Measurements from ENCODE around the gene VPS13D.
"Not testable (repeated sequence)": the region's sequence is repeated elsewhere in the genome, so short reads cannot be mapped to it uniquely, and the experiment has no call there.

VPS13D gene

GRCh38 chr1:12359359-12360133 is 129.7 kb downstream of the VPS13D start:
- no peak for DNase-seq (ENCODE audit: low read depth in 2 of 2)

GRCh38 chr1:12368646-12369045 is 138.8 kb downstream of the VPS13D start:
- no peak for DNase-seq (ENCODE audit: low read depth in 2 of 2)

GRCh38 chr1:12369258-12369657 is 139.4 kb downstream of the VPS13D start:
- no peak for DNase-seq (ENCODE audit: low read depth in 2 of 2)

- no peak for DNase-seq (ENCODE audit: low read depth in 2 of 2)
Measured at GRCh38 chr1:12370333-12370975, 140.6 kb downstream of the VPS13D start.

GRCh38 chr1:12371053-12371452 is 141.2 kb downstream of the VPS13D start:
- no peak for DNase-seq (ENCODE audit: low read depth in 2 of 2)

GRCh38 chr1:12372180-12372579 is 142.3 kb downstream of the VPS13D start:
- DNase-seq (ENCODE audit: low read depth in 2 of 2): no peak

- no peak for DNase-seq (ENCODE audit: low read depth in 2 of 2)
Measured at GRCh38 chr1:12372761-12373160, 142.9 kb downstream of the VPS13D start.

GRCh38 chr1:12375133-12375829 is 145.5 kb downstream of the VPS13D start:
- DNase-seq (ENCODE audit: low read depth in 2 of 2): no peak

- no peak for DNase-seq (ENCODE audit: low read depth in 2 of 2)
Measured at GRCh38 chr1:12376236-12377045, 146.6 kb downstream of the VPS13D start.

- no peak for DNase-seq (ENCODE audit: low read depth in 2 of 2)
Measured at GRCh38 chr1:12380326-12381249, 150.8 kb downstream of the VPS13D start.

- no peak for DNase-seq (ENCODE audit: low read depth in 2 of 2)
Measured at GRCh38 chr1:12383001-12383400, 153.2 kb downstream of the VPS13D start.

- DNase-seq (ENCODE audit: low read depth in 2 of 2): no peak
Measured at GRCh38 chr1:12383786-12384185, 154.0 kb downstream of the VPS13D start.

- DNase-seq (ENCODE audit: low read depth in 2 of 2): no peak
Measured at GRCh38 chr1:12384836-12385456, 155.1 kb downstream of the VPS13D start.

GRCh38 chr1:12386130-12386529 is 156.3 kb downstream of the VPS13D start:
- DNase-seq (ENCODE audit: low read depth in 2 of 2): no peak

GRCh38 chr1:12387641-12388040 is 157.8 kb downstream of the VPS13D start:
- no peak for DNase-seq (ENCODE audit: low read depth in 2 of 2)

GRCh38 chr1:12390296-12390695 is 160.5 kb downstream of the VPS13D start:
- not testable (repeated sequence) for DNase-seq (ENCODE audit: low read depth in 2 of 2)

- no peak for DNase-seq (ENCODE audit: low read depth in 2 of 2)
Measured at GRCh38 chr1:12397462-12398450, 167.9 kb downstream of the VPS13D start.

- no peak for DNase-seq (ENCODE audit: low read depth in 2 of 2)
Measured at GRCh38 chr1:12398479-12398878, 168.6 kb downstream of the VPS13D start.

GRCh38 chr1:12400027-12400693 is 170.3 kb downstream of the VPS13D start:
- DNase-seq (ENCODE audit: low read depth in 2 of 2): no peak

Data from stimulated activated CD8-positive, alpha-beta memory T cell treated with anti-CD3 and anti-CD28 coated beads, Interleukin-2, amount 100 ng/mL, for 1 hour (primary cell).